NCI-H2171 treated with DMSO at 0.1 percent for 48 hours (cell line): ENCODE results near the gene BCL11A.

Experiments used
- DNase-seq: peaks from one replicate; lab custom pipeline; 2025; lab: John Stamatoyannopoulos, UW

The BCL11A gene

GRCh38 chr2:60406192-60406591 is 147.3 kb downstream of the BCL11A start:
- DNase-seq: no peak

- no peak for DNase-seq
These were observed 148.1 kb downstream of the BCL11A start for GRCh38 chr2:60405271-60405919.
